NB4 (cell line): Measurements from ENCODE around the gene METTL22.

ENCODE experiments used
- CTCF ChIP-seq: IDR thresholded peaks from one replicate; pipeline ENCODE4 v1.5.1; 2012; ENCODE audit warnings: low read depth, low read length
- POLR2A ChIP-seq: IDR thresholded peaks from 2 replicates; pipeline ENCODE4 v1.6.1; 2011; ENCODE audit warnings: mild to moderate bottlenecking; ENCODE audit not compliant: insufficient read length; ENCODE audit errors: extremely low read depth

GRCh38 chr16:8668113-8668512, 46.6 kb downstream of the METTL22 start:
- TF ChIP-seq POLR2A: no peak
- TF ChIP-seq CTCF: no peak
